Measurements from ENCODE around the gene ZBED5. TPM values are rescaled to one million over a fixed set of nuclear protein-coding genes. Genes with fewer than 3 reads are reported as not detected.

Gene ZBED5
- total and polyA plus RNA-seq, 9 of the 15 experiments (the other 6 are each of a cell fraction or from before 2014, with no cell fraction given) = 12.4 to 70.7 (median 26.8) TPM

- Histone ChIP-seq H3K9me3 (replicated peaks; ENCODE audit: control insufficient read depth, insufficient read depth, low read depth, low read length) (no peaks in the 10 kb centered on the region), H3K4me1 (replicated peaks in 1 of 2; ENCODE audit: control insufficient read depth in 2 of 2, insufficient read depth in 2 of 2, low read length in 2 of 2) (no peaks in the 10 kb centered on the region; a peak in 1 of 5 replicates), H3K4me3 (no peak overlapping the region), H3K79me2 (ENCODE audit: control insufficient read depth, insufficient read depth, low read length) (no peaks in the 10 kb centered on the region), H3K4me2 (ENCODE audit: insufficient read depth, low read length) (no peak overlapping the region), H3K9me1 (ENCODE audit: control insufficient read depth, insufficient read depth, low read length) (no peaks in the 10 kb centered on the region), H2AFZ (ENCODE audit: low read depth, low read length) (no peak overlapping the region), H3K27ac (ENCODE audit: extremely low read depth, low read depth, low read length) (no peak overlapping the region), H3K36me3 (ENCODE audit: control insufficient read depth, insufficient read depth, low read length) (no peaks in the 10 kb centered on the region), H4K20me1 (replicated peaks; ENCODE audit: control insufficient read depth, insufficient read depth, low read length) (no peaks in the 10 kb centered on the region), H3K27me3 (ENCODE audit: control insufficient read depth in 2 of 2, insufficient read depth in 2 of 2, low read length in 2 of 2) (no peaks in the 10 kb centered on the region), H3K9ac (ENCODE audit: insufficient read depth in 1 of 2, low read depth in 2 of 2, low read length in 2 of 2) (no peak overlapping the region)
- POLR2A ChIA-PET = interaction anchor here (0.6 to 2.1 kb wide), 4 partner anchors 11 to 145 kb away, joined by 3 to 8 read pairs (median 3); partner anchors contain the start of gene EIF4G2
- in situ Hi-C loops (cut with MboI) (no loop called here), intact Hi-C loops (cut with micrococcal nuclease) (no loop called here)
- 25% methylated on average over 2 of the region's 2 CpGs for WGBS (ENCODE audit: insufficient coverage, low coverage, missing lambda C conversion rate)
- no peak for DNase-seq (ENCODE audit: extremely low read depth in 1 of 4, low spot score in 3 of 4)
- no TSS peak for BruUV-seq (replicated peaks)
- no peak for FAIRE-seq
- no peak for ATAC-seq
- CTCF ChIA-PET (ENCODE audit: low intra/inter-chr PET ratio) = no interaction called here
- TF ChIP-seq ARID4B (CRISPR knock-in tag; IDR thresholded peaks at IDR 0.05) = no peak
- TF ChIP-seq TRIM24 (IDR thresholded peaks at IDR 0.05) = no peak
- TF ChIP-seq NFYB (IDR thresholded peaks at IDR 0.05; ENCODE audit: extremely low read depth, insufficient read length) = no peak
- TF ChIP-seq ATF2 (CRISPR knock-in tag; IDR thresholded peaks at IDR 0.05) = no peak
- TF ChIP-seq SRSF7 (optimal IDR thresholded peaks at IDR 0.05; ENCODE audit: low read depth, low read length) = no peak
- TF ChIP-seq SMARCB1 (IDR thresholded peaks at IDR 0.05; ENCODE audit: insufficient read length, low read depth) = no peak
- TF ChIP-seq RHOXF2B (CRISPR knock-in tag; conservative IDR thresholded peaks at IDR 0.05) = no peak
- no peak for TF ChIP-seq STAG1 (CRISPR knock-in tag; IDR thresholded peaks at IDR 0.05; ENCODE audit: borderline replicate concordance)
- TF ChIP-seq FOXJ3 (CRISPR knock-in tag; IDR thresholded peaks at IDR 0.05) = no peak
- no peak for TF ChIP-seq ZBTB33 (CRISPR knock-in tag; IDR thresholded peaks at IDR 0.05)
- TF ChIP-seq ZNF23 (CRISPR knock-in tag; IDR thresholded peaks at IDR 0.05) = no peak
- TF ChIP-seq PCBP1 (IDR thresholded peaks at IDR 0.05; ENCODE audit: low read depth, low read length, poor library complexity, severe bottlenecking) = no peak
- no peak for TF ChIP-seq ETV5 (CRISPR knock-in tag; IDR thresholded peaks at IDR 0.05; ENCODE audit: low read depth)
- TF ChIP-seq ZNF76 (CRISPR knock-in tag; IDR thresholded peaks at IDR 0.05; ENCODE audit: borderline replicate concordance) = no peak
- TF ChIP-seq RAD51 (IDR thresholded peaks at IDR 0.05; ENCODE audit: borderline replicate concordance, low read depth) = no peak
- no peak for TF ChIP-seq ETV6 (IDR thresholded peaks at IDR 0.05; ENCODE audit: borderline replicate concordance in 1 of 2, low read depth in 2 of 2, low read length in 1 of 2)
- no peak for TF ChIP-seq ETV6 (CRISPR knock-in tag; IDR thresholded peaks at IDR 0.05; ENCODE audit: borderline replicate concordance)
Observed at GRCh38 chr11:10845589-10845988, 12.3 kb downstream of the ZBED5 start.
